HepG2 (cell line): ENCODE measurements around the gene KLHL33. TPM values are rescaled to one million over a fixed set of nuclear protein-coding genes. Genes with fewer than 3 reads are reported as not detected.

Source experiments
- ATAC-seq: fragments of 200-7000 bp; cut with Tn5 transposase; 3 replicates; pipeline ENCODE4 v1.9.1; 2020; ENCODE audit warnings: mild to moderate bottlenecking, moderate library complexity
- BruUV-seq: library from RNA; stranded (reverse); fragments of 400-500 nt; replicated peaks from 2 replicates; lab custom pipeline; 2021; lab: Mats Ljungman, UMichigan
- CTCF ChIA-PET: fragments of 300-600 bp; formaldehyde crosslinking; extraction: SDS; loops from one replicate; lab custom pipeline; 2021; ENCODE audit warnings: low total read pairs, inconsistent platforms, low intra/inter-chr PET ratio; lab: Yijun Ruan, JAX
- POLR2A ChIA-PET: fragments of 350-600 bp; sonication (Branson Sonifier 250); formaldehyde crosslinking; loops from one replicate; lab custom pipeline; 2020; ENCODE audit warnings: antibody characterized with exemption, inconsistent platforms; lab: Yijun Ruan, JAX
- DNase-seq: peaks from one replicate; pipeline ENCODE4 v3.0.0-alpha.2; 2015; ENCODE audit warnings: low spot score
- FAIRE-seq: peaks from 3 replicates; lab custom pipeline; 2011; peaks lifted over from hg19 to GRCh38; lab: Jason Lieb, UNC
- H2AFZ ChIP-seq: one replicate; pipeline ENCODE4 v1.6.1; 2011; ENCODE audit warnings: low read length, inconsistent platforms
- H3K27ac ChIP-seq: fragments of 300-600 bp; 3 replicates; pipeline ENCODE4 v1.8.0; 2011; ENCODE audit warnings: mixed run types, mild to moderate bottlenecking, mixed read lengths, low read length, inconsistent platforms; ENCODE audit not compliant: insufficient read depth; ENCODE audit errors: extremely low read length
- H3K27me3 ChIP-seq, 2 experiments: fragments of 200-600 bp in 1 of 2; 2 replicates in 1 of 2; 3 replicates in 1 of 2; pipeline versions ENCODE4 v1.6.0 to v1.8.0; 2011; ENCODE audit warnings: low read length in 2 of 2, mild to moderate bottlenecking in 2 of 2, moderate library complexity in 2 of 2, inconsistent platforms in 1 of 2; ENCODE audit not compliant: insufficient read depth in 2 of 2, control insufficient read depth in 1 of 2
- H3K36me3 ChIP-seq, 2 experiments: fragments of 200-600 bp in 1 of 2; replicated peaks in 1 of 2; 2 replicates in 1 of 2; 3 replicates in 1 of 2; pipeline versions ENCODE4 v1.5.1 to v1.8.0; 2011; ENCODE audit warnings: low read length in 2 of 2, inconsistent platforms in 1 of 2; ENCODE audit not compliant: insufficient read depth in 2 of 2, control insufficient read depth in 1 of 2
- H3K4me1 ChIP-seq: 2 replicates; pipeline ENCODE4 v1.5.1; 2012; ENCODE audit warnings: low read length, inconsistent platforms; ENCODE audit not compliant: insufficient read depth
- H3K4me2 ChIP-seq: 2 replicates; pipeline ENCODE4 v1.6.0; 2011; ENCODE audit warnings: low read depth, low read length, inconsistent platforms
- H3K4me3 ChIP-seq, 3 experiments: fragments of 200-600 bp in 1 of 3; sonication (generic), shearing (Covaris generic) in 1 of 3; replicated peaks in 1 of 3; 2 replicates each; pipeline ENCODE4 v1.5.1; 2011 to 2016; ENCODE audit warnings: low read length in 3 of 3, inconsistent platforms in 2 of 3, low read depth in 2 of 3, mild to moderate bottlenecking in 2 of 3, control low read depth in 1 of 3, mixed read lengths in 1 of 3; ENCODE audit not compliant: insufficient read depth in 1 of 3
- H3K79me2 ChIP-seq: one replicate; pipeline ENCODE4 v1.6.1; 2011; ENCODE audit warnings: low read length, inconsistent platforms; ENCODE audit not compliant: insufficient read depth
- H3K9ac ChIP-seq: 2 replicates; pipeline ENCODE4 v1.6.0; 2011; ENCODE audit warnings: mild to moderate bottlenecking, low read depth, low read length, inconsistent platforms; ENCODE audit not compliant: insufficient read depth
- H3K9me3 ChIP-seq: 2 replicates; pipeline ENCODE4 v1.5.1; 2012; ENCODE audit warnings: mild to moderate bottlenecking, low read length
- H4K20me1 ChIP-seq: 2 replicates; pipeline ENCODE4 v1.6.0; 2011; ENCODE audit warnings: inconsistent platforms, mild to moderate bottlenecking, low read length, moderate library complexity; ENCODE audit not compliant: insufficient read depth
- FOXK1 ChIP-seq: sonication (generic); formaldehyde crosslinking; IDR thresholded peaks from 2 replicates; pipeline ENCODE4 v1.4.0; 2020; ENCODE audit warnings: low read depth, missing genetic modification reagents, borderline replicate concordance
- HOXA9 ChIP-seq: sonication (generic); formaldehyde crosslinking; IDR thresholded peaks from 2 replicates; pipeline ENCODE4 v1.8.1; 2022; ENCODE audit warnings: missing genetic modification reagents, mild to moderate bottlenecking, moderate library complexity, borderline replicate concordance
- MED13 ChIP-seq: sonication (generic); formaldehyde crosslinking; IDR thresholded peaks from 2 replicates; pipeline ENCODE4 v1.5.0; 2020; ENCODE audit warnings: missing genetic modification reagents
- NAIF1 ChIP-seq: sonication (generic); formaldehyde crosslinking; IDR thresholded peaks from 2 replicates; pipeline ENCODE4 v1.5.0; 2020; ENCODE audit warnings: mild to moderate bottlenecking, missing genetic modification reagents, borderline replicate concordance
- RBFOX2 ChIP-seq: fragments of 200-400 bp; formaldehyde crosslinking; IDR thresholded peaks from 2 replicates; pipeline ENCODE4 v1.6.1; 2017; ENCODE audit warnings: low read depth, mild to moderate bottlenecking, low read length
- ZNF251 ChIP-seq: sonication (generic); formaldehyde crosslinking; IDR thresholded peaks from 2 replicates; pipeline ENCODE4 v1.9.0; 2021; ENCODE audit warnings: mild to moderate bottlenecking, missing genetic modification reagents
- ZNF816 ChIP-seq: sonication (generic); formaldehyde crosslinking; IDR thresholded peaks from 2 replicates; pipeline ENCODE4 v1.8.0; 2022; ENCODE audit warnings: missing genetic modification reagents, mild to moderate bottlenecking, borderline replicate concordance
- WGBS: methylation state at CpG from one replicate; pipeline ENCODE4 v1.1.6; 2017; ENCODE audit warnings: low lambda C conversion rate; 5-methylcytosine and 5-hydroxymethylcytosine counted together
- in situ Hi-C: cut with HindIII; loops from 2 replicates; pipeline ENCODE4 v1.10.0; 2017; ENCODE audit warnings: low pct_unique_long_range_greater_than_20kb; ENCODE audit not compliant: extremely low pct_ligation_motif_present
- intact Hi-C: fragments of 100-400 bp; cut with micrococcal nuclease; formaldehyde crosslinking; loops from one replicate; pipeline ENCODE4 v1.10.0; 2022; ENCODE audit not compliant: unreplicated experiment
- polyA plus RNA-seq, 8 experiments: library from polyadenylated mRNA; depleted of rRNA in 3 of 8; stranded (reverse) in 7 of 8; unstranded in 1 of 8; fragments of >200 nt; fragmentation: Illumina TruSeq in 4 of 8; extraction: Trizol in 4 of 8; gene quantifications; 2 replicates each; pipeline versions ENCODE4 v1.2.1 to v1.2.3, GENCODE V29; 2011 to 2016; ENCODE audit warnings: low read depth in 4 of 8, missing spikeins in 1 of 8, mixed read lengths in 1 of 8; ENCODE audit not compliant: insufficient read depth in 1 of 8
- total RNA-seq, 5 experiments: library from RNA; depleted of rRNA; stranded (reverse); fragments of >200 nt; fragmentation: Illumina TruSeq; extraction: Trizol; gene quantifications; 2 replicates each; pipeline ENCODE4 v1.2.3, GENCODE V29; 2016; ENCODE audit warnings: low read depth in 1 of 5
- TF ChIP-seq, protein P1 (sequence below): sonication (generic); formaldehyde crosslinking; IDR thresholded peaks from 2 replicates; pipeline ENCODE4 v1.4.0; 2020; ENCODE audit warnings: missing genetic modification reagents

Gene KLHL33
- total and polyA plus RNA-seq, 2 of the 13 experiments (the other 11 are each of a cell fraction or from before 2014, with no cell fraction given) = not detected

DNA sequence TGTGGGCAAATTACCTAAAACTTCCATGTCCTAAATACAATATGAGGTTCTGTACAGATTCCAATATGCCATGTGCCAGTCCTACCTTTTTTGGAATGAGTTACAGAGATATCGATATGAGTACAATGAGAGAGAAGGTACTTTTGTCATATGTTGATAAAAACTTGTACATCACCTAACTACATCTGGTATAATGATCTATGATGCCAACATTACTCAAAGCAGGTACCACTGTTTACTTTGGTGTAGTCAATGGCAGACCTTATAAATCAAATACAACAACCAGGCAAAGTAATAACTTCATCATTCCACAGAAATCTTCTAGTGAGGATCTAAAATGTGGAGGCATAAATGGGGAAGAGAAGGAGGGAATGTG lies 35.4 kb downstream of the KLHL33 start (continued):
- TF ChIP-seq, protein P1, sequence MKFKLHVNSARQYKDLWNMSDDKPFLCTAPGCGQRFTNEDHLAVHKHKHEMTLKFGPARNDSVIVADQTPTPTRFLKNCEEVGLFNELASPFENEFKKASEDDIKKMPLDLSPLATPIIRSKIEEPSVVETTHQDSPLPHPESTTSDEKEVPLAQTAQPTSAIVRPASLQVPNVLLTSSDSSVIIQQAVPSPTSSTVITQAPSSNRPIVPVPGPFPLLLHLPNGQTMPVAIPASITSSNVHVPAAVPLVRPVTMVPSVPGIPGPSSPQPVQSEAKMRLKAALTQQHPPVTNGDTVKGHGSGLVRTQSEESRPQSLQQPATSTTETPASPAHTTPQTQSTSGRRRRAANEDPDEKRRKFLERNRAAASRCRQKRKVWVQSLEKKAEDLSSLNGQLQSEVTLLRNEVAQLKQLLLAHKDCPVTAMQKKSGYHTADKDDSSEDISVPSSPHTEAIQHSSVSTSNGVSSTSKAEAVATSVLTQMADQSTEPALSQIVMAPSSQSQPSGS (CRISPR knock-in tag) = no peak
- no peak for TF ChIP-seq MED13

DNA sequence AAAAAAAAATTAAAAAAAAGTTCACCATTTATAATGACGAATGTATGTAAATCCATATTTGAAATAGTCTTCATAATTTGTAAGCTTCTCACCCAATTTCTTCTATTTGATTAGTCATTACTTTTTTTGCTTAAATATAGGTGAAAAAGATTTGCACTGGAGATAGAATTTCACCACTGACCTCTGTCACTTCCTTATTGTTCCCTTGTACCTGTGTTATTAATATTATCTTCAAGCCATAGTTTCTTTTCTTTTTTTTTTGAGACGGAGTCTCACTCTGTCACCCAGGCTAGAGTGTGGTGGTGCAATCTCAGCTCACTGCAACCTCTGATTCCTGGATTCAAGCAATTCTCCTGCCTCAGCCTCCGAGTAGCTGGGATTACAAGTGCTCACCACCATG lies 38.5 kb downstream of the KLHL33 start:
- Histone ChIP-seq H3K9ac (no peak overlapping the region), H3K27me3 (no peaks in the 10 kb centered on the region), H3K4me3 (no peak overlapping the region), H2AFZ (no peak overlapping the region), H3K9me3 (no peaks in the 10 kb centered on the region), H3K4me1 (no peaks in the 10 kb centered on the region; the same call in 1 of the 2 replicates), H3K27ac (no peak overlapping the region), H3K4me2 (no peak overlapping the region), H3K36me3 (peaks cover 3 to 9% of the 10 kb centered on the region in 2 experiments; a peak in 3 of 5 replicates), H4K20me1 (no peaks in the 10 kb centered on the region), H3K79me2 (no peaks in the 10 kb centered on the region)
- POLR2A ChIA-PET = no interaction called here
- CTCF ChIA-PET = no interaction called here
- in situ Hi-C loops = no loop called here
- WGBS = 91% methylated on average over 3 of the region's 3 CpGs
- DNase-seq = no peak
- no peak for ATAC-seq
- no TSS peak for BruUV-seq
- no peak for TF ChIP-seq ZNF816 (CRISPR knock-in tag)
- no peak for TF ChIP-seq NAIF1 (CRISPR knock-in tag)
- no peak for TF ChIP-seq RBFOX2
- TF ChIP-seq HOXA9 (CRISPR knock-in tag) = no peak
- no peak for TF ChIP-seq ZNF251 (CRISPR knock-in tag)
- TF ChIP-seq FOXK1 = no peak
- no peak for FAIRE-seq
- intact Hi-C loops = no loop called here
